Sigmoid colon (tissue), 7 donors: ENCODE results near the gene NDUFS2. TPM values are rescaled to one million over a fixed set of nuclear protein-coding genes. Genes with fewer than 3 reads are reported as not detected.

ENCODE experiments used
- DNase-seq: peaks from one replicate; pipeline ENCODE4 v3.0.0-alpha.2; 2019
- H3K27ac ChIP-seq, 4 donors: fragments of 200-600 bp; sonication (generic); one replicate each; pipeline ENCODE4 v1.5.1; 2016 to 2019; ENCODE audit warnings: mild to moderate bottlenecking in 1 of 4
- H3K27me3 ChIP-seq, 3 donors: fragments of 200-600 bp; sonication (generic); one replicate each; pipeline ENCODE4 v1.5.1; 2019; ENCODE audit warnings: mild to moderate bottlenecking in 1 of 3
- H3K36me3 ChIP-seq, 4 donors: fragments of 200-600 bp; sonication (generic); one replicate each; pipeline ENCODE4 v1.5.1; 2016 to 2019
- H3K4me1 ChIP-seq, 4 donors: fragments of 200-600 bp; sonication (generic); one replicate each; pipeline ENCODE4 v1.5.1; 2017 to 2019
- H3K4me3 ChIP-seq, 4 donors: fragments of 200-600 bp; sonication (generic); one replicate each; pipeline ENCODE4 v1.5.1; 2017 to 2019; ENCODE audit warnings: mild to moderate bottlenecking in 2 of 4, moderate library complexity in 1 of 4
- H3K9me3 ChIP-seq, 4 donors: fragments of 200-600 bp in 3 of 4; sonication (generic) in 3 of 4; one replicate each; pipeline versions ENCODE4 v1.5.1 to v1.6.1; 2013 to 2019
- CTCF ChIP-seq, 4 experiments: fragments of 450-650 bp in 3 of 4; fragments of 200-600 bp in 1 of 4; IDR thresholded peaks; one replicate each; pipeline ENCODE4 v1.5.1; 2016 to 2019; ENCODE audit warnings: antibody characterized with exemption in 4 of 4, mild to moderate bottlenecking in 3 of 4, moderate library complexity in 2 of 4
- EP300 ChIP-seq, 4 donors: sonication (generic); formaldehyde crosslinking; IDR thresholded peaks; one replicate each; pipeline ENCODE4 v1.6.1; 2017; ENCODE audit warnings: antibody characterized with exemption in 4 of 4
- POLR2A ChIP-seq, 2 donors: fragments of 450-650 bp; IDR thresholded peaks; one replicate each; pipeline ENCODE4 v1.6.1; 2016; ENCODE audit warnings: antibody characterized with exemption in 2 of 2, mild to moderate bottlenecking in 2 of 2, moderate library complexity in 2 of 2
- POLR2AphosphoS5 ChIP-seq, 4 donors: sonication (generic); formaldehyde crosslinking; IDR thresholded peaks; one replicate each; pipeline ENCODE4 v1.6.1; 2017; ENCODE audit warnings: antibody characterized with exemption in 4 of 4
- WGBS, 2 donors: extraction: QIAGEN DNeasy Blood & Tissue Kit; methylation state at CpG; one replicate each; pipeline ENCODE4 v1.1.7; 2013; 5-methylcytosine and 5-hydroxymethylcytosine counted together
- intact Hi-C: fragments of 100-400 bp; cut with DNase I; formaldehyde crosslinking; loops from one replicate; pipeline ENCODE4 v1.15.1; 2023
- polyA plus RNA-seq, 3 donors: library from polyadenylated mRNA; stranded (reverse); fragments of 200-250 nt; gene quantifications; one replicate each; pipeline ENCODE4 v1.2.3, GENCODE V29; 2013
- total RNA-seq, 4 donors: library from RNA; depleted of rRNA; stranded (reverse); fragments of >200 nt; gene quantifications; one replicate each; pipeline ENCODE4 v1.1.0, GENCODE V29; 2016
- donor health status: healthy with polysubstance abuse.
- donor health status: Bipolar disorder and iron deficiency.
- donor health status: healthy.

NDUFS2 gene
- total and polyA plus RNA-seq, 7 donors, result 79.6 to 194 (median 113) TPM

GRCh38 chr1:161200421-161200991, 1.7 kb upstream of the NDUFS2 start:
- Histone ChIP-seq H3K4me3 (peak overlapping the region in 1 of 4 donors; percentile 75), H3K27ac (peak overlapping the region; percentile 94 to 97 (median 96)), H3K36me3 (peaks cover 0 to 20% (median 2%) of the 10 kb centered on the region in 4 donors), H3K4me1 (peaks cover 0 to 88% (median 73%) of the 10 kb centered on the region in 4 donors), H3K27me3 (no peaks in the 10 kb centered on the region), H3K9me3 (no peaks in the 10 kb centered on the region)
- DNase-seq, result no peak
- WGBS, 2 donors, result 73 to 80% methylated on average over 5 of the region's 5 CpGs
- no peak for TF ChIP-seq EP300 (IDR thresholded peaks at IDR 0.05)
- no peak for TF ChIP-seq CTCF (IDR thresholded peaks at IDR 0.05)
- no peak for TF ChIP-seq POLR2AphosphoS5 (IDR thresholded peaks at IDR 0.05)
- no peak for TF ChIP-seq POLR2A (IDR thresholded peaks at IDR 0.05)
- intact Hi-C loops, result loop anchor here (2.0 kb wide), 1 partner anchor 188 kb away; no protein-coding TSS in a partner anchor

- peak overlapping the region; percentile 94 to 97 (median 96) for H3K27ac ChIP-seq
- H3K36me3 ChIP-seq, result peaks cover 0 to 27% (median 5%) of the 10 kb centered on the region in 4 donors
- peaks cover 0 to 88% (median 75%) of the 10 kb centered on the region in 4 donors for H3K4me1 ChIP-seq
- no peaks in the 10 kb centered on the region for H3K27me3 ChIP-seq
- no peaks in the 10 kb centered on the region for H3K9me3 ChIP-seq
- TF ChIP-seq POLR2A (IDR thresholded peaks at IDR 0.05) (no peak), CTCF (IDR thresholded peaks at IDR 0.05) (no peak), POLR2AphosphoS5 (IDR thresholded peaks at IDR 0.05) (peak in 1 of 4 donors; percentile 39), EP300 (IDR thresholded peaks at IDR 0.05) (peak in 2 of 4 donors; percentile 3 to 23)
- peak; percentile 90 for DNase-seq
- H3K4me3 ChIP-seq, result peak overlapping the region; percentile 75 to 83 (median 78)
- intact Hi-C loops, result loop anchor here (2.0 kb wide), 1 partner anchor 188 kb away; no protein-coding TSS in a partner anchor
- 76 to 79% methylated on average over 13 of the region's 13 CpGs for WGBS, 2 donors
These were observed 953 bp upstream of the NDUFS2 start for GRCh38 chr1:161200992-161201835.

GRCh38 chr1:161206411-161207140, 4.4 kb downstream of the NDUFS2 start:
- H3K4me3 ChIP-seq, result no peak overlapping the region
- WGBS, 2 donors, result 80 to 87% methylated on average over 12 of the region's 12 CpGs
- H3K27me3 ChIP-seq, result no peaks in the 10 kb centered on the region
- no peak for DNase-seq
- H3K4me1 ChIP-seq, result peaks cover 0 to 61% (median 40%) of the 10 kb centered on the region in 4 donors
- H3K36me3 ChIP-seq, result peaks cover 9 to 81% (median 38%) of the 10 kb centered on the region in 4 donors
- intact Hi-C loops, result loop anchor here (5.0 kb wide), 1 partner anchor 86 kb away; no protein-coding TSS in a partner anchor
- peak overlapping the region; percentile 67 to 96 (median 76) for H3K27ac ChIP-seq
- H3K9me3 ChIP-seq, result no peaks in the 10 kb centered on the region
- TF ChIP-seq POLR2AphosphoS5 (IDR thresholded peaks at IDR 0.05) (peak in 1 of 4 donors; percentile 36), EP300 (IDR thresholded peaks at IDR 0.05) (no peak)

GRCh38 chr1:161207173-161207572, 5.0 kb downstream of the NDUFS2 start:
- intact Hi-C loops, result loop anchor here (5.0 kb wide), 1 partner anchor 85 kb away; no protein-coding TSS in a partner anchor
- Histone ChIP-seq H3K4me3 (no peak overlapping the region), H3K27me3 (no peaks in the 10 kb centered on the region), H3K36me3 (peaks cover 14 to 87% (median 44%) of the 10 kb centered on the region in 4 donors), H3K9me3 (no peaks in the 10 kb centered on the region), H3K4me1 (peaks cover 0 to 59% (median 38%) of the 10 kb centered on the region in 4 donors), H3K27ac (peak overlapping the region; percentile 67 to 96 (median 76))
- DNase-seq, result peak; percentile 92
- peak in 3 of 4 donors; percentile 85 to 88 (median 88) for TF ChIP-seq EP300 (IDR thresholded peaks at IDR 0.05)
- peak; percentile 74 to 87 (median 84) for TF ChIP-seq POLR2AphosphoS5 (IDR thresholded peaks at IDR 0.05)
- TF ChIP-seq POLR2A (IDR thresholded peaks at IDR 0.05), result peak in 1 of 2 donors; percentile 9
- no peak for TF ChIP-seq CTCF (IDR thresholded peaks at IDR 0.05)
- WGBS, 2 donors, result 75 to 77% methylated on average over 8 of the region's 8 CpGs
